SK-N-SH treated with all-trans-retinoic acid at 6 μM for 48 hours (cell line): ENCODE results near the gene TBC1D7.

Experiments
- ATAC-seq: fragments of 200-7000 bp; cut with Tn5 transposase; 3 replicates; pipeline ENCODE4 v1.9.1; 2020; ENCODE audit warnings: mild to moderate bottlenecking, moderate library complexity
- ARNTL ChIP-seq: fragments of 450-650 bp; formaldehyde crosslinking; IDR thresholded peaks from 2 replicates; pipeline ENCODE4 v1.5.0; 2020; ENCODE audit warnings: low read depth, mild to moderate bottlenecking, moderate library complexity, borderline replicate concordance
- BACH2 ChIP-seq: fragments of 250-450 bp; sonication (Bioruptor Pico); IDR thresholded peaks from 2 replicates; pipeline ENCODE4 v1.9.0; 2021; ENCODE audit warnings: mild to moderate bottlenecking, borderline replicate concordance
- CREB5 ChIP-seq: fragments of 250-450 bp; sonication (Bioruptor Pico); IDR thresholded peaks from 2 replicates; pipeline ENCODE4 v1.5.1; 2020; ENCODE audit warnings: low read depth, mild to moderate bottlenecking, moderate library complexity
- CSDC2 ChIP-seq: fragments of 250-450 bp; sonication (Bioruptor Pico); IDR thresholded peaks from 2 replicates; pipeline ENCODE4 v1.5.0; 2020; ENCODE audit warnings: mild to moderate bottlenecking, moderate library complexity
- CSRNP3 ChIP-seq: fragments of 250-450 bp; sonication (Bioruptor Pico); IDR thresholded peaks from 2 replicates; pipeline ENCODE4 v1.5.1; 2021; ENCODE audit warnings: mild to moderate bottlenecking, moderate library complexity
- ESRRG ChIP-seq: fragments of 250-450 bp; sonication (Bioruptor Pico); IDR thresholded peaks from 2 replicates; pipeline ENCODE4 v1.6.1; 2021; ENCODE audit warnings: mild to moderate bottlenecking
- GLIS3 ChIP-seq: fragments of 250-450 bp; sonication (Bioruptor Pico); IDR thresholded peaks from 2 replicates; pipeline ENCODE4 v1.5.0; 2020; ENCODE audit warnings: mild to moderate bottlenecking, moderate library complexity
- ISL1 ChIP-seq: fragments of 250-450 bp; sonication (Bioruptor Pico); IDR thresholded peaks from 2 replicates; pipeline ENCODE4 v2.1.2; 2022; ENCODE audit warnings: mild to moderate bottlenecking, moderate library complexity
- OSR1 ChIP-seq: fragments of 250-450 bp; sonication (Bioruptor Pico); IDR thresholded peaks from 2 replicates; pipeline ENCODE4 v1.8.0; 2022; ENCODE audit warnings: moderate library complexity, mild to moderate bottlenecking, inconsistent platforms
- PPARA ChIP-seq: fragments of 250-450 bp; sonication (Bioruptor Pico); IDR thresholded peaks from 2 replicates; pipeline ENCODE4 v1.5.0; 2020; ENCODE audit warnings: mild to moderate bottlenecking, borderline replicate concordance
- RARB ChIP-seq: fragments of 250-450 bp; sonication (Bioruptor Pico); IDR thresholded peaks from 2 replicates; pipeline ENCODE4 v1.8.0; 2021; ENCODE audit warnings: mild to moderate bottlenecking, moderate library complexity
- SNAI2 ChIP-seq: fragments of 250-450 bp; sonication (Bioruptor Pico); IDR thresholded peaks from 2 replicates; pipeline ENCODE4 v1.5.0; 2020; ENCODE audit warnings: mild to moderate bottlenecking, moderate library complexity
- TCF4 ChIP-seq: fragments of 250-450 bp; sonication (Bioruptor Pico); IDR thresholded peaks from 2 replicates; pipeline ENCODE4 v1.8.0; 2021; ENCODE audit warnings: mild to moderate bottlenecking, moderate library complexity, borderline replicate concordance
- TOX ChIP-seq: fragments of 250-450 bp; sonication (Bioruptor Pico); IDR thresholded peaks from 2 replicates; pipeline ENCODE4 v1.8.0; 2021; ENCODE audit warnings: mild to moderate bottlenecking, moderate library complexity, borderline replicate concordance
- TSHZ2 ChIP-seq: fragments of 250-450 bp; sonication (Bioruptor Pico); IDR thresholded peaks from 2 replicates; pipeline ENCODE4 v1.5.0; 2020; ENCODE audit warnings: mild to moderate bottlenecking, moderate library complexity
- ZC3H10 ChIP-seq: fragments of 250-450 bp; sonication (Bioruptor Pico); IDR thresholded peaks from 2 replicates; pipeline ENCODE4 v1.5.1; 2021; ENCODE audit warnings: mild to moderate bottlenecking, moderate library complexity
- ZFP3 ChIP-seq: fragments of 250-450 bp; sonication (Bioruptor Pico); IDR thresholded peaks from 2 replicates; pipeline ENCODE4 v1.5.0; 2020; ENCODE audit warnings: mild to moderate bottlenecking, moderate library complexity
- ZFP30 ChIP-seq: fragments of 450-650 bp; formaldehyde crosslinking; IDR thresholded peaks from 2 replicates; pipeline ENCODE4 v1.5.0; 2022; ENCODE audit warnings: mild to moderate bottlenecking, moderate library complexity
- ZNF565 ChIP-seq: fragments of 450-650 bp; formaldehyde crosslinking; conservative IDR thresholded peaks from 2 replicates; pipeline ENCODE4 v1.5.0; 2020; ENCODE audit warnings: low read depth, mild to moderate bottlenecking, moderate library complexity
- ZNF70 ChIP-seq: fragments of 450-650 bp; formaldehyde crosslinking; IDR thresholded peaks from 2 replicates; pipeline ENCODE4 v1.5.0; 2020; ENCODE audit warnings: mild to moderate bottlenecking, moderate library complexity
- ZNF8 ChIP-seq: fragments of 450-650 bp; formaldehyde crosslinking; IDR thresholded peaks from 2 replicates; pipeline ENCODE4 v1.5.0; 2020; ENCODE audit warnings: mild to moderate bottlenecking, moderate library complexity
- TF ChIP-seq, protein P1 (sequence below): fragments of 250-450 bp; sonication (Bioruptor Pico); IDR thresholded peaks from 2 replicates; pipeline ENCODE4 v1.8.0; 2020; ENCODE audit warnings: mild to moderate bottlenecking, moderate library complexity, borderline replicate concordance
- TF ChIP-seq, protein P2 (sequence below): fragments of 250-450 bp; sonication (Bioruptor Pico); IDR thresholded peaks from 2 replicates; pipeline ENCODE4 v1.8.0; 2021; ENCODE audit warnings: low read depth, mild to moderate bottlenecking, moderate library complexity, borderline replicate concordance

TBC1D7 gene

GRCh38 chr6:13302291-13302690, 26.0 kb downstream of the TBC1D7 start:
- no peak for TF ChIP-seq ZNF70 (CRISPR knock-in tag)
- TF ChIP-seq ZC3H10, result no peak
- TF ChIP-seq ESRRG (CRISPR knock-in tag), result no peak
- TF ChIP-seq, protein P1, sequence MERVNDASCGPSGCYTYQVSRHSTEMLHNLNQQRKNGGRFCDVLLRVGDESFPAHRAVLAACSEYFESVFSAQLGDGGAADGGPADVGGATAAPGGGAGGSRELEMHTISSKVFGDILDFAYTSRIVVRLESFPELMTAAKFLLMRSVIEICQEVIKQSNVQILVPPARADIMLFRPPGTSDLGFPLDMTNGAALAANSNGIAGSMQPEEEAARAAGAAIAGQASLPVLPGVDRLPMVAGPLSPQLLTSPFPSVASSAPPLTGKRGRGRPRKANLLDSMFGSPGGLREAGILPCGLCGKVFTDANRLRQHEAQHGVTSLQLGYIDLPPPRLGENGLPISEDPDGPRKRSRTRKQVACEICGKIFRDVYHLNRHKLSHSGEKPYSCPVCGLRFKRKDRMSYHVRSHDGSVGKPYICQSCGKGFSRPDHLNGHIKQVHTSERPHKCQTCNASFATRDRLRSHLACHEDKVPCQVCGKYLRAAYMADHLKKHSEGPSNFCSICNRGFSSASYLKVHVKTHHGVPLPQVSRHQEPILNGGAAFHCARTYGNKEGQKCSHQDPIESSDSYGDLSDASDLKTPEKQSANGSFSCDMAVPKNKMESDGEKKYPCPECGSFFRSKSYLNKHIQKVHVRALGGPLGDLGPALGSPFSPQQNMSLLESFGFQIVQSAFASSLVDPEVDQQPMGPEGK (CRISPR knock-in tag), result no peak
- TF ChIP-seq RARB (CRISPR knock-in tag), result no peak
- no peak for TF ChIP-seq ISL1 (CRISPR knock-in tag)
- no peak for TF ChIP-seq TCF4 (CRISPR knock-in tag)
- no peak for TF ChIP-seq TSHZ2 (CRISPR knock-in tag)
- TF ChIP-seq ARNTL (CRISPR knock-in tag), result no peak
- TF ChIP-seq GLIS3, result no peak
- no peak for TF ChIP-seq CREB5 (CRISPR knock-in tag)
- no peak for TF ChIP-seq ZFP30 (CRISPR knock-in tag)
- no peak for TF ChIP-seq BACH2 (CRISPR knock-in tag)
- TF ChIP-seq, protein P2, sequence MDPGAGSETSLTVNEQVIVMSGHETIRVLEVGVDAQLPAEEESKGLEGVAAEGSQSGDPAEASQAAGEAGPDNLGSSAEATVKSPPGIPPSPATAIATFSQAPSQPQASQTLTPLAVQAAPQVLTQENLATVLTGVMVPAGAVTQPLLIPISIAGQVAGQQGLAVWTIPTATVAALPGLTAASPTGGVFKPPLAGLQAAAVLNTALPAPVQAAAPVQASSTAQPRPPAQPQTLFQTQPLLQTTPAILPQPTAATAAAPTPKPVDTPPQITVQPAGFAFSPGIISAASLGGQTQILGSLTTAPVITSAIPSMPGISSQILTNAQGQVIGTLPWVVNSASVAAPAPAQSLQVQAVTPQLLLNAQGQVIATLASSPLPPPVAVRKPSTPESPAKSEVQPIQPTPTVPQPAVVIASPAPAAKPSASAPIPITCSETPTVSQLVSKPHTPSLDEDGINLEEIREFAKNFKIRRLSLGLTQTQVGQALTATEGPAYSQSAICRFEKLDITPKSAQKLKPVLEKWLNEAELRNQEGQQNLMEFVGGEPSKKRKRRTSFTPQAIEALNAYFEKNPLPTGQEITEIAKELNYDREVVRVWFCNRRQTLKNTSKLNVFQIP (CRISPR knock-in tag), result no peak
- no peak for TF ChIP-seq PPARA (CRISPR knock-in tag)
- no peak for TF ChIP-seq CSDC2 (CRISPR knock-in tag)
- no peak for TF ChIP-seq CSRNP3 (CRISPR knock-in tag)
- no peak for TF ChIP-seq ZNF565 (CRISPR knock-in tag)
- TF ChIP-seq ZNF8 (CRISPR knock-in tag), result no peak
- TF ChIP-seq SNAI2 (CRISPR knock-in tag), result no peak
- no peak for ATAC-seq

- TF ChIP-seq TOX (CRISPR knock-in tag), result no peak
- no peak for TF ChIP-seq TCF4 (CRISPR knock-in tag)
- no peak for TF ChIP-seq ZFP3 (CRISPR knock-in tag)
- TF ChIP-seq ARNTL (CRISPR knock-in tag), result no peak
- TF ChIP-seq, protein P1 (CRISPR knock-in tag), result no peak
- TF ChIP-seq GLIS3, result no peak
- no peak for TF ChIP-seq ESRRG (CRISPR knock-in tag)
- TF ChIP-seq, protein P2 (CRISPR knock-in tag), result no peak
- no peak for TF ChIP-seq OSR1 (CRISPR knock-in tag)
- TF ChIP-seq ZC3H10, result no peak
- TF ChIP-seq CSRNP3 (CRISPR knock-in tag), result no peak
- TF ChIP-seq ZNF565 (CRISPR knock-in tag), result no peak
- TF ChIP-seq ISL1 (CRISPR knock-in tag), result no peak
- TF ChIP-seq SNAI2 (CRISPR knock-in tag), result no peak
- TF ChIP-seq CSDC2 (CRISPR knock-in tag), result no peak
- TF ChIP-seq RARB (CRISPR knock-in tag), result no peak
- ATAC-seq, result no peak
Measured at GRCh38 chr6:13300643-13301590, 27.4 kb downstream of the TBC1D7 start.
